ENCODE results near the gene OTULIN.

Gene OTULIN

DNA sequence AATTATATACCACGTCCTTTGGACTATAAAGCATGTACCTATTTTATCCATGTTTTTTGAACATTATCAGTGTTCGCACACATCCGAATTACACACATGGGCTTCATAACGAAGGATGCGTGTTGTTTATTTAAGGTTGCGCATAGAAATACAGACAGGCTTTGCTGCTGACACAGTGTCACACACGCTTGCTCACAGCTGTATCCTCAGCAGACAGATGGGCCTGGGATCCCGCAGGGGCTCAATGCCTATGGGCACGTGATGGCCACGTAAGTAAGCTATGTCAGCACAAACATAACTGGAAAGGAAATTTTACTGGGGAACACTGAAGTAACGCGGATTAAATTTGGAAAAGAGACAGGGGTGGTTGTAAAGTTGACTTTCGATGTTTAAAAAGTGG lies 76.6 kb downstream of the OTULIN start:
- no peak for DNase-seq (ENCODE audit: extremely low read depth, low read depth)
- TF ChIP-seq, protein P1, sequence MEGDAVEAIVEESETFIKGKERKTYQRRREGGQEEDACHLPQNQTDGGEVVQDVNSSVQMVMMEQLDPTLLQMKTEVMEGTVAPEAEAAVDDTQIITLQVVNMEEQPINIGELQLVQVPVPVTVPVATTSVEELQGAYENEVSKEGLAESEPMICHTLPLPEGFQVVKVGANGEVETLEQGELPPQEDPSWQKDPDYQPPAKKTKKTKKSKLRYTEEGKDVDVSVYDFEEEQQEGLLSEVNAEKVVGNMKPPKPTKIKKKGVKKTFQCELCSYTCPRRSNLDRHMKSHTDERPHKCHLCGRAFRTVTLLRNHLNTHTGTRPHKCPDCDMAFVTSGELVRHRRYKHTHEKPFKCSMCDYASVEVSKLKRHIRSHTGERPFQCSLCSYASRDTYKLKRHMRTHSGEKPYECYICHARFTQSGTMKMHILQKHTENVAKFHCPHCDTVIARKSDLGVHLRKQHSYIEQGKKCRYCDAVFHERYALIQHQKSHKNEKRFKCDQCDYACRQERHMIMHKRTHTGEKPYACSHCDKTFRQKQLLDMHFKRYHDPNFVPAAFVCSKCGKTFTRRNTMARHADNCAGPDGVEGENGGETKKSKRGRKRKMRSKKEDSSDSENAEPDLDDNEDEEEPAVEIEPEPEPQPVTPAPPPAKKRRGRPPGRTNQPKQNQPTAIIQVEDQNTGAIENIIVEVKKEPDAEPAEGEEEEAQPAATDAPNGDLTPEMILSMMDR (IDR thresholded peaks at IDR 0.05; ENCODE audit: low read depth, low read length, missing control alignments) = no peak
- H3K4me3 ChIP-seq (replicated peaks; ENCODE audit: low read depth, low read length) = no peak overlapping the region

DNA sequence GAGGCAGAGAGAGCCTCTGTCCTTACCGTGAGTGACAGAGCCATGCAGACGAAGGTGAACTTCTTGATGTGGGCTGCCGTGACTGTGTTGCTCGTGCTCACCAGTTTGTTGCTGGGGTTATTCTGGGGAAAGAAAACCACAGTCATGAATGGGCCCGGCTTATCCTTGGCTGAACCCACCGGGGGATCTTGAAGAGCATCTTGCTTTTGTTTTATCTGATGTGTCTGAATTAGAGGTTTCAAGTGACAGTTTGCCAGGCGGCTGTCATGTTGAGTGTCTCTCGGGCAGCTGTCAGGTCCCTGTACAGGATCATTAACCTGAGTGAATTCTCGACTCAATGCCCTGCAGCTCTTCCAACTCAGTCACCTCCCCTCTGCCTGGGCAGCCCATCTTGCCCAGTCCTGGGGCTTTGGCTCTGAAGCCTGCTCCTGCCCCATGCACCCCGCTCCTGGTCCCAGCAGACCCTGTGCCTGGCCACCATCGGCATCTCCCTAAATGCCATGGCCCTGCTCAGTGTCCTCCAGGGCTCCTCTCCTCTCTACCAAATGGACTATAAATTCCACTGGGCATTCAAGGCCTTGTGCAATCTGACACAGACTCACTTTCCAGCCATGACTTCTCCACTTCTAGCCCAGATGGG lies 77.4 kb downstream of the OTULIN start:
- TF ChIP-seq, protein P1 (IDR thresholded peaks at IDR 0.05; ENCODE audit: low read depth, low read length, missing control alignments) = no peak
- H3K4me3 ChIP-seq (replicated peaks; ENCODE audit: low read depth, low read length) = no peak overlapping the region
- no peak for DNase-seq (ENCODE audit: extremely low read depth, low read depth)

DNA sequence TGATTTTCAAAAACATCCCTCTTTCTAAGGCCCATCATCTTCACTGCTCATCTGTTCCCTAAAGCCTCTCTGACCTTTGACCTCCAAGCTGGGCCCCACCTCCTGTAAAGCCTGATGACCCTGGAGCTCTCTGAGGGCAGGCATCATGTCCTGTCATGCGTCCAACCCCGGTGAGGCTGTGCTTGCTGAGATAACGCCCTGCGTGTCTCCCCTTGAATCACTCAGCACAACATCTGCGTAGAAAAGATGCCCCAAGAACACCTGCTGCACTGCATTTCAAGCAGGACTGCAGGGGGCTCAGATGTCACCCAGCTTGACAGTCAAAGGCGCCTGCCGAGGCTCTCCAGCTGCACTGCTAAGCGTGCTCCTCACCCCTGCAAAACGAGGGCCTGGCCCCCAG lies 78.0 kb downstream of the OTULIN start:
- TF ChIP-seq, protein P1 (IDR thresholded peaks at IDR 0.05; ENCODE audit: low read depth, low read length, missing control alignments) = no peak
- no peak overlapping the region for H3K4me3 ChIP-seq (replicated peaks; ENCODE audit: low read depth, low read length)
- DNase-seq (ENCODE audit: extremely low read depth, low read depth) = no peak

DNA sequence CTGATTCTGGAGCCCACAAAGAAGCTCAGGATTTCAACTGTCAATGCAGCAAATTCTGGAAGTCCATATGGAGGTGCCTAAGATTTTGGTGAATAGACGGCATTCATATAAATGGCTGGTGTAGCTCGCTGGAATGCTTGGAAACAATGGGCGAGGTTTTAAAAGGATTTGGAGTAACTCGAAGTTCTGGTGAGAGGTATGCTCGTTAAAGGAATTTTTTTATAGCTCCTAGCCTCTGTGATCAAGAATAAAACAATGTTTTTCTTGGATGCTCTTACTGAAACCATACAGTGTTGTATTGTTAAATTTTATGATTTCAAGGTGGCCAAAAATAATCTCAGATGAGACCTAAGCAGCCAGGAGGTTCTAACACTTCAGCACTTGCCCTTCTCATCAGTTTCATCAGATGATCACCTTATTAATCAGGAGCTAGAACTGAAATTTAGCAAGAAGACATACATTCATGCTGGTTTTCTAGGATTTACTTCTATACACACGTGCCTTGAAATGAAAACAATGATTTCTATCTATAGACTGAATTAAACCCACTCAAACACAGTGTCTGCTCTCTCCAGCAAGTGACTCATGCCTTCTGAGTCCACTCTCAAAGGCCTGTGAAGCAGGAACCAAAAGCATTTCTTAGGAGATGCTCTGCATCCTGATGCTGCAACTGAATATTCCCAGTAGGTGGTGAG lies 79.2 kb downstream of the OTULIN start:
- DNase-seq (ENCODE audit: extremely low read depth, low read depth) = no peak
- H3K4me3 ChIP-seq (replicated peaks; ENCODE audit: low read depth, low read length) = no peak overlapping the region
- TF ChIP-seq, protein P1 (IDR thresholded peaks at IDR 0.05; ENCODE audit: low read depth, low read length, missing control alignments) = no peak

DNA sequence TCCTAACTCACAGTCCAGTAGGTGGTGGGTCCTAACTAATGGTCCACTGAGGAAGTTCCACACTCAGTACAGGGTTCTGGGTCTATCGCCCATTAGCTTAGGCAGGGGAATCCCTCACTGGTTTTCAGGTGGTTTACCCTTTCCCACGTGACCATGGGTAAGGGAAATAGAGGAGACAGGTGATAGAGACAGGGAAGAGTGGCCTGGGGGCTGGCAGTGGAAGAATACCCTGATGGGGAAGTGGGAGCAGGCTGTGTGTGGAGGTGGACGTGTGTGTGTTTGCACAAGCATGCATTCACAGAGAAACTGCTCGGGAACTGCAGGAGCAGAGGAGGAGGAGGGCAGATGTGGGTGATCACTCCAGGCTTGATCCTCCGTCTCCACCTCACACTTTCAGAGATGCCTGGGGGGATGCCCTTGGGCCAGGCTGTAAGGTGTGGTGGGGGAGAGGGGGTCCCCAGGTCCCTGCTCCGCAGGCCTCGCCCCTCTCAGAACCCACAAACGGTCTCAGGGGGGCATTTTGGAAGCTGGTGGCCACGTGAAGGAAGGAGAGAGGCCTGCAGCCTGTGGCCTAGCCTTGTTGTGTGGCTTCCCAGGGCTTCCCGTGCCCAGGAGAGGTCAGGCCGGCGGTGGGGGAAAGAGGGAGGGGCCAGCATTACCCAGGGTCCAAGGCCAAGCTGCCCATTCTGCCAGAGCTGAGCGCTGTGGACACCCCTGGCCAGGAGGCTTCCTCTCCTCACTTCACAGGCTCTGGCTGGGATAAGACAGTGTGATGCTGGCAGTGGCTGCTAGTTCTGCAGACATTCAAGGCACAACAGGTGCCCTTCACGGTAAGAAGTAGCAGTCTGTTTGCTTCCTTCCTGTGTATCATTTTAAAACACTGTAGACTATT lies 80.0 kb downstream of the OTULIN start:
- no peak for DNase-seq (ENCODE audit: extremely low read depth, low read depth)
- no peak overlapping the region for H3K4me3 ChIP-seq (replicated peaks; ENCODE audit: low read depth, low read length)
- TF ChIP-seq, protein P1 (IDR thresholded peaks at IDR 0.05; ENCODE audit: low read depth, low read length, missing control alignments) = no peak

DNA sequence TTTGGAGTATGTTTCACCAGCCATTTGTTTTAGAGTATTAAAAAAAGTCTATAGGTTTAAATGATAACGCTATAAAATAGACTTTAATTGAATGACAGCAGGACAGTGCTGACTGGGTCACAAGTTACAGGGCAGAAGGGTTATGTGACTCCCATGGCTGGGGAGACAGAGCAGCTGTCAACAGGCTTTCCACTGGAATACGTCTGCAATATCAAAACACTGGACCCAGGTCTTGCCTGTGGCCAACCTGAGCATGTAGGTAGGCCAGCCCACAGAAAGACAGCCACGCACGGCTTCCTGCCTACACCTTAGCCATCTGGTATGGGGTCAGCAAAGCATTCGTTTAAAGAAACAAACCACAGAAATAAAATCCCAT lies 80.7 kb downstream of the OTULIN start:
- TF ChIP-seq, protein P1 (IDR thresholded peaks at IDR 0.05; ENCODE audit: low read depth, low read length, missing control alignments) = no peak
- H3K4me3 ChIP-seq (replicated peaks; ENCODE audit: low read depth, low read length) = no peak overlapping the region
- no peak for DNase-seq (ENCODE audit: extremely low read depth, low read depth)

All from HFF-Myc (cell line).